ENCODE measurements around the gene SPRED1. TPM values are rescaled to one million over a fixed set of nuclear protein-coding genes. Genes with fewer than 3 reads are reported as not detected.
"Not testable (repeated sequence)": the region's sequence is repeated elsewhere in the genome, so short reads cannot be mapped to it uniquely, and the experiment has no call there.

Gene SPRED1
- total RNA-seq, 2 experiments from 2014 or later: 0.31 to 0.79 TPM

- ATAC-seq (no peak), DNase-seq (no peak)
- CTCF ChIA-PET: no interaction called here
- H3K9me3 Mint-ChIP-seq (ENCODE audit: insufficient read depth): no peaks in the 10 kb centered on the region
- H3K4me3 Mint-ChIP-seq: no peak overlapping the region
- POLR2A ChIA-PET: no interaction called here
- H3K36me3 Mint-ChIP-seq (ENCODE audit: low read depth): no peaks in the 10 kb centered on the region
- peaks cover 3% of the 10 kb centered on the region for H3K4me1 Mint-ChIP-seq (ENCODE audit: low read depth)
- H3K27ac Mint-ChIP-seq: no peak overlapping the region
- peaks cover 17% of the 10 kb centered on the region for H3K27me3 Mint-ChIP-seq (ENCODE audit: low read depth)
Measured at GRCh38 chr15:38217788-38218609, 34.6 kb upstream of the SPRED1 start.

- DNase-seq: no peak
- ChIA-PET CTCF (no interaction called here), POLR2A (no interaction called here)
- H3K4me3 Mint-ChIP-seq: no peak overlapping the region
- H3K4me1 Mint-ChIP-seq (ENCODE audit: low read depth): peaks cover 3% of the 10 kb centered on the region
- H3K27me3 Mint-ChIP-seq (ENCODE audit: low read depth): peaks cover 20% of the 10 kb centered on the region
- H3K36me3 Mint-ChIP-seq (ENCODE audit: low read depth): no peaks in the 10 kb centered on the region
- no peaks in the 10 kb centered on the region for H3K9me3 Mint-ChIP-seq (ENCODE audit: insufficient read depth)
- no peak overlapping the region for H3K27ac Mint-ChIP-seq
- no peak for ATAC-seq
Measured at GRCh38 chr15:38220606-38221273, 31.9 kb upstream of the SPRED1 start.

- no peaks in the 10 kb centered on the region for H3K9me3 Mint-ChIP-seq (ENCODE audit: insufficient read depth)
- H3K27me3 Mint-ChIP-seq (ENCODE audit: low read depth): peaks cover 11% of the 10 kb centered on the region
- no peak overlapping the region for H3K27ac Mint-ChIP-seq
- H3K4me1 Mint-ChIP-seq (ENCODE audit: low read depth): no peaks in the 10 kb centered on the region
- ATAC-seq: no peak
- ChIA-PET POLR2A (no interaction called here), CTCF (no interaction called here)
- DNase-seq: no peak
- no peaks in the 10 kb centered on the region for H3K36me3 Mint-ChIP-seq (ENCODE audit: low read depth)
- no peak overlapping the region for H3K4me3 Mint-ChIP-seq
Measured at GRCh38 chr15:38224486-38224885, 28.1 kb upstream of the SPRED1 start.

- peaks cover 12% of the 10 kb centered on the region for H3K27me3 Mint-ChIP-seq (ENCODE audit: low read depth)
- H3K4me1 Mint-ChIP-seq (ENCODE audit: low read depth): no peaks in the 10 kb centered on the region
- H3K36me3 Mint-ChIP-seq (ENCODE audit: low read depth): no peaks in the 10 kb centered on the region
- no peak for DNase-seq
- H3K27ac Mint-ChIP-seq: no peak overlapping the region
- ChIA-PET CTCF (no interaction called here), POLR2A (no interaction called here)
- ATAC-seq: no peak
- no peaks in the 10 kb centered on the region for H3K9me3 Mint-ChIP-seq (ENCODE audit: insufficient read depth)
- H3K4me3 Mint-ChIP-seq: no peak overlapping the region
Measured at GRCh38 chr15:38225381-38225780, 27.3 kb upstream of the SPRED1 start.

GRCh38 chr15:38226608-38227266, 25.9 kb upstream of the SPRED1 start:
- ATAC-seq (no peak), DNase-seq (no peak)
- Mint-ChIP-seq H3K9me3 (ENCODE audit: insufficient read depth) (no peaks in the 10 kb centered on the region), H3K27me3 (ENCODE audit: low read depth) (peaks cover 12% of the 10 kb centered on the region), H3K36me3 (ENCODE audit: low read depth) (no peaks in the 10 kb centered on the region), H3K4me1 (ENCODE audit: low read depth) (no peaks in the 10 kb centered on the region), H3K4me3 (no peak overlapping the region), H3K27ac (no peak overlapping the region)
- ChIA-PET CTCF (no interaction called here), POLR2A (no interaction called here)

- DNase-seq (no peak), ATAC-seq (no peak)
- H3K4me1 Mint-ChIP-seq (ENCODE audit: low read depth): no peaks in the 10 kb centered on the region
- ChIA-PET CTCF (no interaction called here), POLR2A (no interaction called here)
- H3K36me3 Mint-ChIP-seq (ENCODE audit: low read depth): no peaks in the 10 kb centered on the region
- no peak overlapping the region for H3K27ac Mint-ChIP-seq
- H3K4me3 Mint-ChIP-seq: no peak overlapping the region
- peaks cover 10% of the 10 kb centered on the region for H3K27me3 Mint-ChIP-seq (ENCODE audit: low read depth)
- H3K9me3 Mint-ChIP-seq (ENCODE audit: insufficient read depth): no peaks in the 10 kb centered on the region
Measured at GRCh38 chr15:38227941-38228340, 24.7 kb upstream of the SPRED1 start.

- Mint-ChIP-seq H3K36me3 (ENCODE audit: low read depth) (no peaks in the 10 kb centered on the region), H3K4me1 (ENCODE audit: low read depth) (no peaks in the 10 kb centered on the region), H3K27ac (no peak overlapping the region), H3K27me3 (ENCODE audit: low read depth) (peaks cover 10% of the 10 kb centered on the region), H3K4me3 (no peak overlapping the region), H3K9me3 (ENCODE audit: insufficient read depth) (no peaks in the 10 kb centered on the region)
- DNase-seq (no peak), ATAC-seq (no peak)
- CTCF ChIA-PET: no interaction called here
- POLR2A ChIA-PET: no interaction called here
Measured at GRCh38 chr15:38228618-38229017, 24.0 kb upstream of the SPRED1 start.

GRCh38 chr15:38229705-38230310, 22.8 kb upstream of the SPRED1 start:
- ChIA-PET CTCF (no interaction called here), POLR2A (no interaction called here)
- H3K9me3 Mint-ChIP-seq (ENCODE audit: insufficient read depth): no peaks in the 10 kb centered on the region
- no peak overlapping the region for H3K4me3 Mint-ChIP-seq
- DNase-seq (no peak), ATAC-seq (no peak)
- no peak overlapping the region for H3K27ac Mint-ChIP-seq
- peaks cover 10% of the 10 kb centered on the region for H3K27me3 Mint-ChIP-seq (ENCODE audit: low read depth)
- H3K36me3 Mint-ChIP-seq (ENCODE audit: low read depth): no peaks in the 10 kb centered on the region
- H3K4me1 Mint-ChIP-seq (ENCODE audit: low read depth): no peaks in the 10 kb centered on the region

- Mint-ChIP-seq H3K4me3 (no peak overlapping the region), H3K4me1 (ENCODE audit: low read depth) (no peaks in the 10 kb centered on the region), H3K36me3 (ENCODE audit: low read depth) (no peaks in the 10 kb centered on the region), H3K27ac (no peak overlapping the region), H3K27me3 (ENCODE audit: low read depth) (peaks cover 6% of the 10 kb centered on the region), H3K9me3 (ENCODE audit: insufficient read depth) (no peaks in the 10 kb centered on the region)
- DNase-seq (no peak), ATAC-seq (no peak)
- ChIA-PET POLR2A (no interaction called here), CTCF (no interaction called here)
Measured at GRCh38 chr15:38231436-38231835, 21.2 kb upstream of the SPRED1 start.

- POLR2A ChIA-PET; H3K27me3 Mint-ChIP-seq (ENCODE audit: low read depth); H3K9me3 Mint-ChIP-seq (ENCODE audit: insufficient read depth); H3K27ac Mint-ChIP-seq; ATAC-seq; DNase-seq; H3K4me1 Mint-ChIP-seq (ENCODE audit: low read depth); H3K4me3 Mint-ChIP-seq; CTCF ChIA-PET; H3K36me3 Mint-ChIP-seq (ENCODE audit: low read depth): not testable (repeated sequence)
Measured at GRCh38 chr15:38237021-38237420, 15.6 kb upstream of the SPRED1 start.

- no peak overlapping the region for H3K27ac Mint-ChIP-seq
- DNase-seq (no peak), ATAC-seq (no peak)
- ChIA-PET CTCF (no interaction called here), POLR2A (no interaction called here)
- no peaks in the 10 kb centered on the region for H3K36me3 Mint-ChIP-seq (ENCODE audit: low read depth)
- no peaks in the 10 kb centered on the region for H3K4me1 Mint-ChIP-seq (ENCODE audit: low read depth)
- H3K9me3 Mint-ChIP-seq (ENCODE audit: insufficient read depth): no peaks in the 10 kb centered on the region
- H3K4me3 Mint-ChIP-seq: no peak overlapping the region
- peaks cover 10% of the 10 kb centered on the region for H3K27me3 Mint-ChIP-seq (ENCODE audit: low read depth)
Measured at GRCh38 chr15:38238311-38238710, 14.3 kb upstream of the SPRED1 start.

GRCh38 chr15:38242055-38242454, 10.6 kb upstream of the SPRED1 start:
- H3K27me3 Mint-ChIP-seq (ENCODE audit: low read depth): peaks cover 18% of the 10 kb centered on the region

More at GRCh38 chr15:38242055-38242454, 10.6 kb upstream of the SPRED1 start:
- CTCF ChIA-PET: interaction anchor here (1.4 kb wide), 1 partner anchor 9 kb away, joined by 4 read pairs; no protein-coding TSS in a partner anchor
- Mint-ChIP-seq H3K4me3 (no peak overlapping the region), H3K9me3 (ENCODE audit: insufficient read depth) (no peaks in the 10 kb centered on the region), H3K36me3 (ENCODE audit: low read depth) (no peaks in the 10 kb centered on the region), H3K27ac (no peak overlapping the region), H3K4me1 (ENCODE audit: low read depth) (no peaks in the 10 kb centered on the region)
- ATAC-seq (no peak), DNase-seq (no peak)
- POLR2A ChIA-PET: no interaction called here

All from activated CD8-positive, alpha-beta T cell treated with anti-CD3 and anti-CD28 coated beads, Interleukin-2, amount 10 ng/mL, durations not matched to agents 7 days and 5 days (primary cell).